A673 (cell line): ENCODE measurements around the gene NSG2. TPM values are rescaled to one million over a fixed set of nuclear protein-coding genes. Genes with fewer than 3 reads are reported as not detected.

Experiments
- BruUV-seq: library from RNA; stranded (reverse); fragments of 400-500 nt; replicated peaks from 2 replicates; lab custom pipeline; 2021; lab: Mats Ljungman, UMichigan
- CTCF ChIA-PET: fragments of 300-600 bp; sonication (Branson Sonifier 250); formaldehyde crosslinking; loops from one replicate; lab custom pipeline; 2022; ENCODE audit warnings: antibody characterized with exemption; lab: Charles Lee
- POLR2A ChIA-PET: fragments of 300-600 bp; sonication (Branson Sonifier 250); formaldehyde crosslinking; loops from one replicate; lab custom pipeline; 2022; ENCODE audit warnings: antibody characterized with exemption; ENCODE audit not compliant: low non-redundant PET; lab: Charles Lee
- DNase-seq: peaks from one replicate; pipeline ENCODE4 v3.0.0-alpha.2; 2015; ENCODE audit warnings: low spot score
- H3K27ac ChIP-seq: fragments of 200-600 bp; sonication (generic); 2 replicates; pipeline ENCODE4 v1.5.1; 2016; ENCODE audit warnings: mixed run types, low read depth, mild to moderate bottlenecking, mixed read lengths, antibody characterized with exemption, low read length; ENCODE audit not compliant: poor library complexity, severe bottlenecking
- H3K27me3 ChIP-seq: fragments of 200-600 bp; sonication (generic); replicated peaks from 2 replicates; pipeline ENCODE4 v1.6.1; 2017; ENCODE audit warnings: mixed run types, low read depth, mild to moderate bottlenecking, mixed read lengths, antibody characterized with exemption, low read length; ENCODE audit not compliant: insufficient read depth, poor library complexity
- H3K36me3 ChIP-seq: fragments of 200-600 bp; sonication (generic); 2 replicates; pipeline ENCODE4 v1.6.1; 2016; ENCODE audit warnings: mixed run types, mild to moderate bottlenecking, mixed read lengths, antibody characterized with exemption, low read length; ENCODE audit not compliant: insufficient read depth, poor library complexity, severe bottlenecking
- H3K4me1 ChIP-seq: fragments of 200-600 bp; sonication (generic); 2 replicates; pipeline ENCODE4 v1.6.1; 2017; ENCODE audit warnings: mixed run types, mild to moderate bottlenecking, mixed read lengths, antibody characterized with exemption, low read length; ENCODE audit not compliant: insufficient read depth, poor library complexity, severe bottlenecking
- H3K4me3 ChIP-seq: fragments of 200-600 bp; sonication (generic); 2 replicates; pipeline ENCODE4 v1.5.1; 2016; ENCODE audit warnings: low read depth, mixed run types, mild to moderate bottlenecking, mixed read lengths, low read length; ENCODE audit not compliant: poor library complexity, severe bottlenecking
- H3K9me3 ChIP-seq: fragments of 200-600 bp; sonication (generic); 2 replicates; pipeline ENCODE4 v1.6.1; 2016; ENCODE audit warnings: mixed run types, low read depth, mild to moderate bottlenecking, mixed read lengths, antibody characterized with exemption, low read length; ENCODE audit not compliant: poor library complexity, severe bottlenecking
- CTCF ChIP-seq: fragments of 300-800, 200-600 bp; sonication (generic); conservative IDR thresholded peaks from 2 replicates; pipeline ENCODE4 v1.5.1; 2017; ENCODE audit warnings: low read depth, mild to moderate bottlenecking, antibody characterized with exemption, low read length, moderate library complexity, mixed read lengths
- EZH2 ChIP-seq: fragments of 200-600 bp; sonication (generic); IDR thresholded peaks from 2 replicates; pipeline ENCODE4 v1.6.1; 2017; ENCODE audit warnings: borderline replicate concordance, low read depth, mild to moderate bottlenecking, mixed read lengths, antibody characterized with exemption, low read length; ENCODE audit not compliant: poor library complexity, severe bottlenecking
- intact Hi-C: fragments of 100-400 bp; cut with micrococcal nuclease; formaldehyde crosslinking; loops from one replicate; pipeline ENCODE4 v1.10.0; 2022; ENCODE audit not compliant: unreplicated experiment
- total RNA-seq: library from RNA; stranded (reverse); gene quantifications from 2 replicates; pipeline ENCODE4 v1.2.3, GENCODE V29; 2021

NSG2 gene
- total RNA-seq, 1 experiment from 2014 or later = 0.60 TPM

- Histone ChIP-seq H3K4me1 (no peaks in the 10 kb centered on the region), H3K36me3 (no peaks in the 10 kb centered on the region), H3K27ac (no peak overlapping the region), H3K27me3 (no peaks in the 10 kb centered on the region), H3K4me3 (no peak overlapping the region), H3K9me3 (no peaks in the 10 kb centered on the region)
- ChIA-PET CTCF (no interaction called here), POLR2A (interaction anchor here (0.6 kb wide), 1 partner anchor 20 kb away, joined by 3 read pairs; no protein-coding TSS in a partner anchor)
- TF ChIP-seq EZH2 (no peak), CTCF (no peak)
- no TSS peak for BruUV-seq
- no peak for DNase-seq
- intact Hi-C loops = no loop called here
Observed at GRCh38 chr5:174157048-174157447, 111.5 kb downstream of the NSG2 start.

Other genes starting within 250 kb of the NSG2 start
- 1.6 and 2.2 TPM in 2 replicates for gene CPEB4, start 157.4 kb upstream of the NSG2 start, total RNA-seq
- not detected in 2 replicates for gene C5orf47, start 56.5 kb upstream of the NSG2 start, total RNA-seq